ENCODE measurements around the gene EFHD2. TPM values are rescaled to one million over a fixed set of nuclear protein-coding genes. Genes with fewer than 3 reads are reported as not detected.

The EFHD2 gene
- total RNA-seq, 2 donors from 2014 or later: 36.7 to 47.6 TPM

GRCh38 chr1:15442759-15443158 is 33.1 kb downstream of the EFHD2 start:
- H3K4me1 Mint-ChIP-seq: no peaks in the 10 kb centered on the region
- H3K27ac ChIP-seq (ENCODE audit: low read depth, low read length): no peak overlapping the region
- TF ChIP-seq, protein P1, sequence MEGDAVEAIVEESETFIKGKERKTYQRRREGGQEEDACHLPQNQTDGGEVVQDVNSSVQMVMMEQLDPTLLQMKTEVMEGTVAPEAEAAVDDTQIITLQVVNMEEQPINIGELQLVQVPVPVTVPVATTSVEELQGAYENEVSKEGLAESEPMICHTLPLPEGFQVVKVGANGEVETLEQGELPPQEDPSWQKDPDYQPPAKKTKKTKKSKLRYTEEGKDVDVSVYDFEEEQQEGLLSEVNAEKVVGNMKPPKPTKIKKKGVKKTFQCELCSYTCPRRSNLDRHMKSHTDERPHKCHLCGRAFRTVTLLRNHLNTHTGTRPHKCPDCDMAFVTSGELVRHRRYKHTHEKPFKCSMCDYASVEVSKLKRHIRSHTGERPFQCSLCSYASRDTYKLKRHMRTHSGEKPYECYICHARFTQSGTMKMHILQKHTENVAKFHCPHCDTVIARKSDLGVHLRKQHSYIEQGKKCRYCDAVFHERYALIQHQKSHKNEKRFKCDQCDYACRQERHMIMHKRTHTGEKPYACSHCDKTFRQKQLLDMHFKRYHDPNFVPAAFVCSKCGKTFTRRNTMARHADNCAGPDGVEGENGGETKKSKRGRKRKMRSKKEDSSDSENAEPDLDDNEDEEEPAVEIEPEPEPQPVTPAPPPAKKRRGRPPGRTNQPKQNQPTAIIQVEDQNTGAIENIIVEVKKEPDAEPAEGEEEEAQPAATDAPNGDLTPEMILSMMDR (conservative IDR thresholded peaks at IDR 0.05): no peak
- H3K27me3 ChIP-seq (ENCODE audit: control insufficient read depth, insufficient read depth, low read length, poor library complexity, severe bottlenecking): no peaks in the 10 kb centered on the region
- no peaks in the 10 kb centered on the region for H3K36me3 ChIP-seq (ENCODE audit: control insufficient read depth, insufficient read depth, low read length)
- no peak for DNase-seq
- H3K9ac ChIP-seq (ENCODE audit: extremely low read depth, low read length, poor library complexity, severe bottlenecking): no peak overlapping the region
- WGBS, 2 experiments (ENCODE audit: insufficient coverage in 1 of 2, insufficient read length in 1 of 2): 89 to 91% methylated on average over 5 of the region's 5 CpGs
- no peaks in the 10 kb centered on the region for H3K4me1 ChIP-seq (ENCODE audit: control insufficient read depth, insufficient read depth, low read length)
- H3K27ac Mint-ChIP-seq: no peak overlapping the region
- H3K4me3 ChIP-seq (ENCODE audit: low read length): no peak overlapping the region
- no peaks in the 10 kb centered on the region for H3K9me3 ChIP-seq (ENCODE audit: control insufficient read depth, low read length)
- no peaks in the 10 kb centered on the region for H3K36me3 Mint-ChIP-seq (ENCODE audit: low read depth)
- no peak overlapping the region for H3K4me3 Mint-ChIP-seq
- H3K27me3 Mint-ChIP-seq (ENCODE audit: insufficient read depth): no peaks in the 10 kb centered on the region
- no peaks in the 10 kb centered on the region for H3K9me3 Mint-ChIP-seq

DNA sequence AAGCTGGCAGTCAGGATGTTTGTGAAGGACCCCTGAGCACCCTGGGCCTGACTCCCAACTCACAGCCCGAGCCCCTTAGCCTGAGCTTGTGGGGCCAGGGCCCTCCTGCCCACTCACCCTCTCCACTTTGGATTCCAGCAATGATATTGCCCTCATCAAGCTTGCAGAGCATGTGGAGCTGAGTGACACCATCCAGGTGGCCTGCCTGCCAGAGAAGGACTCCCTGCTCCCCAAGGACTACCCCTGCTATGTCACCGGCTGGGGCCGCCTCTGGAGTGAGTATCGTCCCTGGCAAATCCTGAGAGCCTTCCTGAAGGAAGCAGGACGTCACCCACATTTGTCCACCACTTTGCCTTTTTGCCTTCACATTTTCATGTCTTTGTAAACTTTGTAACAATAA is 33.6 kb downstream of the EFHD2 start:
- Mint-ChIP-seq H3K9me3 (no peaks in the 10 kb centered on the region), H3K27ac (no peak overlapping the region), H3K4me1 (no peaks in the 10 kb centered on the region), H3K4me3 (no peak overlapping the region), H3K36me3 (ENCODE audit: low read depth) (no peaks in the 10 kb centered on the region), H3K27me3 (ENCODE audit: insufficient read depth) (no peaks in the 10 kb centered on the region)
- no peaks in the 10 kb centered on the region for H3K36me3 ChIP-seq (ENCODE audit: control insufficient read depth, insufficient read depth, low read length)
- H3K27me3 ChIP-seq (ENCODE audit: control insufficient read depth, insufficient read depth, low read length, poor library complexity, severe bottlenecking): no peaks in the 10 kb centered on the region
- no peak for DNase-seq
- TF ChIP-seq, protein P1 (conservative IDR thresholded peaks at IDR 0.05): no peak
- no peak overlapping the region for H3K9ac ChIP-seq (ENCODE audit: extremely low read depth, low read length, poor library complexity, severe bottlenecking)
- 76 to 86% methylated on average over 5 of the region's 5 CpGs for WGBS, 2 experiments (ENCODE audit: insufficient coverage in 1 of 2, insufficient read length in 1 of 2)
- no peak overlapping the region for H3K27ac ChIP-seq (ENCODE audit: low read depth, low read length)
- no peak overlapping the region for H3K4me3 ChIP-seq (ENCODE audit: low read length)
- H3K9me3 ChIP-seq (ENCODE audit: control insufficient read depth, low read length): no peaks in the 10 kb centered on the region
- no peaks in the 10 kb centered on the region for H3K4me1 ChIP-seq (ENCODE audit: control insufficient read depth, insufficient read depth, low read length)

DNA sequence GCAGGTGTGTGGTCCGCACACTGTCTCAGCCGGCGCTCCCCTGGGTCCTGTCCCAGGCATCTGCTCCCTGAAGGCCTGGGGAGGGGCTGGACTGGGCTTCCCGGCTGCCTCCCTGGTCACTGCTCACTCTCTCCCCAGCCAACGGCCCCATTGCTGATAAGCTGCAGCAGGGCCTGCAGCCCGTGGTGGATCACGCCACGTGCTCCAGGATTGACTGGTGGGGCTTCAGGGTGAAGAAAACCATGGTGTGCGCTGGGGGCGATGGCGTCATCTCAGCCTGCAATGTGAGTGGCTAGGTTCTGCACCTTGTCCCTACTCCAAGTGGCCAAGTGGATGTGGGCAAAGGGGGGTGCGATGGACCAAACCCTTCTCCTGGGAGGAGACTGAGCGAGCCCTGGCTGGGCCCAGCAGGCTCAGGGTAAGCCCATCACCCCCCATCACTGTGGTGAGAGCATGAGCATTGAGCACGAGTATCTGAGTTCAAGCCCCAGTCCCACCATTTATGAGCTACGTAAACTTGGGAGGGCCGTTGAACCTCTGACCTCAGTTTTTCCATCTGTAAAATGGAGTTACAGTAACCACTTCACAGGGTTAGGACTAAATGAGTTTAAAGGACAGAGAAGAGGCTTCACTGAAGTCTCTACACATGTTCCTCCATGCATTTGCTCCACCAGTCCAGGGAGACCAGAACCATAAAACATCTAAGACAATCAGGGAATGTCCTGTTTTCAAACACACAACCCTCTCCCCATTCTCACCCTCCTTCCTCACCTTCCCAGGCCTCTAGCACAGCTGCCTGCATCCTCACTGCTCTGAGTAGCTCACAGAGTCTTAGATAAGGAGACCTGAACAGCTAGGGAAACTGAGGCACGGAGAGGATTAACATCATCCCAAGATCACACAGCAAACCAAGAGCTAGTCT is 35.0 kb downstream of the EFHD2 start:
- Histone ChIP-seq H3K4me1 (ENCODE audit: control insufficient read depth, insufficient read depth, low read length) (no peaks in the 10 kb centered on the region), H3K9ac (ENCODE audit: extremely low read depth, low read length, poor library complexity, severe bottlenecking) (no peak overlapping the region), H3K27me3 (ENCODE audit: control insufficient read depth, insufficient read depth, low read length, poor library complexity, severe bottlenecking) (no peaks in the 10 kb centered on the region), H3K9me3 (ENCODE audit: control insufficient read depth, low read length) (no peaks in the 10 kb centered on the region), H3K4me3 (ENCODE audit: low read length) (no peak overlapping the region), H3K36me3 (ENCODE audit: control insufficient read depth, insufficient read depth, low read length) (no peaks in the 10 kb centered on the region), H3K27ac (ENCODE audit: low read depth, low read length) (no peak overlapping the region)
- TF ChIP-seq, protein P1 (conservative IDR thresholded peaks at IDR 0.05): no peak
- Mint-ChIP-seq H3K27ac (no peak overlapping the region), H3K4me1 (no peaks in the 10 kb centered on the region), H3K9me3 (no peaks in the 10 kb centered on the region), H3K27me3 (ENCODE audit: insufficient read depth) (no peaks in the 10 kb centered on the region), H3K4me3 (no peak overlapping the region), H3K36me3 (ENCODE audit: low read depth) (no peaks in the 10 kb centered on the region)
- WGBS, 2 experiments (ENCODE audit: insufficient coverage in 1 of 2, insufficient read length in 1 of 2): 95 to 96% methylated on average over 12 to 17 of the region's 17 CpGs
- no peak for DNase-seq
